Neural cell (in vitro differentiated cells): ENCODE data around the gene CAPNS1. TPM values are rescaled to one million over a fixed set of nuclear protein-coding genes. Genes with fewer than 3 reads are reported as not detected.
A peak's percentile ranks its signal among the peaks of the same experiment; 100 is the strongest.

Source experiments
- H2AFZ ChIP-seq: fragments of 200-600, 300-800 bp; sonication (generic), shearing (Covaris generic); 2 replicates; pipeline ENCODE4 v1.6.0; 2014; ENCODE audit warnings: low read depth, mild to moderate bottlenecking, antibody characterized with exemption, low read length, moderate library complexity
- H3F3A ChIP-seq: fragments of 200-600 bp; shearing (Covaris generic); 2 replicates; pipeline ENCODE4 v1.6.1; 2016; ENCODE audit warnings: mild to moderate bottlenecking, moderate library complexity, mixed read lengths, antibody characterized with exemption, low read length; ENCODE audit not compliant: insufficient read depth, poor library complexity, severe bottlenecking
- H3K27ac ChIP-seq: fragments of 200-600, 300-800 bp; sonication (generic), shearing (Covaris generic); 2 replicates; pipeline ENCODE4 v1.5.1; 2014; ENCODE audit warnings: mild to moderate bottlenecking, low read length, moderate library complexity
- H3K27me3 ChIP-seq: fragments of 300-800, 200-600 bp; sonication (generic), shearing (Covaris generic); 2 replicates; pipeline ENCODE4 v1.6.0; 2014; ENCODE audit warnings: mild to moderate bottlenecking, low read depth, low read length, moderate library complexity; ENCODE audit not compliant: insufficient read depth
- H3K36me3 ChIP-seq: fragments of 300-800, 200-600 bp; sonication (generic), shearing (Covaris generic); 2 replicates; pipeline ENCODE4 v1.5.1; 2014; ENCODE audit warnings: mild to moderate bottlenecking, antibody characterized with exemption, low read length, moderate library complexity; ENCODE audit not compliant: insufficient read depth
- H3K4me2 ChIP-seq: fragments of 300-800, 200-600 bp; sonication (generic), shearing (Covaris generic); 2 replicates; pipeline ENCODE4 v1.6.0; 2014; ENCODE audit warnings: mild to moderate bottlenecking, low read length
- H3K4me3 ChIP-seq: fragments of 300-800, 200-600 bp; sonication (generic), shearing (Covaris generic); 2 replicates; pipeline ENCODE4 v1.5.1; 2014; ENCODE audit warnings: mild to moderate bottlenecking, low read length, moderate library complexity
- H3K79me2 ChIP-seq: fragments of 200-600 bp; shearing (Covaris generic); replicated peaks from 2 replicates; pipeline ENCODE4 v1.6.0; 2014; ENCODE audit warnings: mild to moderate bottlenecking, low read length, moderate library complexity; ENCODE audit not compliant: insufficient read depth
- H3K9ac ChIP-seq: fragments of 300-800, 200-600 bp; sonication (generic), shearing (Covaris generic); 2 replicates; pipeline ENCODE4 v1.6.1; 2016; ENCODE audit warnings: mild to moderate bottlenecking, low read length, mixed read lengths
- H3K9me2 ChIP-seq: fragments of 200-600 bp; shearing (Covaris generic); 2 replicates; pipeline ENCODE4 v1.6.1; 2016; ENCODE audit warnings: mild to moderate bottlenecking, low read length, mixed read lengths; ENCODE audit not compliant: insufficient read depth
- H3K9me3 ChIP-seq: fragments of 200-600, 300-800 bp; sonication (generic), shearing (Covaris generic); 2 replicates; pipeline ENCODE4 v1.6.1; 2016; ENCODE audit warnings: mild to moderate bottlenecking, mixed run types, low read length, moderate library complexity, mixed read lengths
- H4K20me1 ChIP-seq: fragments of 200-600 bp; shearing (Covaris generic); 2 replicates; pipeline ENCODE4 v1.6.1; 2016; ENCODE audit warnings: mild to moderate bottlenecking, mixed run types; ENCODE audit not compliant: insufficient read depth
- CTCF ChIP-seq: fragments of 450-650 bp; IDR thresholded peaks from 2 replicates; pipeline ENCODE4 v1.5.1; 2014; ENCODE audit warnings: antibody characterized with exemption, mild to moderate bottlenecking, moderate library complexity; ENCODE audit not compliant: poor library complexity, severe bottlenecking
- EP300 ChIP-seq: fragments of 450-650 bp; conservative IDR thresholded peaks from 2 replicates; pipeline ENCODE4 v1.6.1; 2014; ENCODE audit warnings: antibody characterized with exemption, mild to moderate bottlenecking, moderate library complexity; ENCODE audit not compliant: poor library complexity, severe bottlenecking
- EZH2 ChIP-seq: fragments of 200-600, 300-800 bp; shearing (Covaris generic), sonication (generic); IDR thresholded peaks from 2 replicates; pipeline ENCODE4 v1.6.1; 2014; ENCODE audit warnings: antibody characterized with exemption, low read length, borderline replicate concordance, mild to moderate bottlenecking; ENCODE audit not compliant: insufficient read depth, poor library complexity, severe bottlenecking
- MXI1 ChIP-seq: fragments of 450-650 bp; conservative IDR thresholded peaks from 2 replicates; pipeline ENCODE4 v1.6.1; 2014; ENCODE audit warnings: antibody characterized with exemption, mild to moderate bottlenecking; ENCODE audit not compliant: poor library complexity, severe bottlenecking
- POLR2AphosphoS5 ChIP-seq: IDR thresholded peaks from 2 replicates; pipeline ENCODE4 v1.6.1; 2012
- RAD21 ChIP-seq: fragments of 450-650 bp; conservative IDR thresholded peaks from 2 replicates; pipeline ENCODE4 v1.6.1; 2014; ENCODE audit warnings: antibody characterized with exemption, mild to moderate bottlenecking, moderate library complexity
- REST ChIP-seq: IDR thresholded peaks from 2 replicates; pipeline ENCODE4 v1.6.1; 2012; ENCODE audit warnings: borderline replicate concordance
- SMC3 ChIP-seq: fragments of 450-650 bp; conservative IDR thresholded peaks from 2 replicates; pipeline ENCODE4 v1.6.1; 2014; ENCODE audit warnings: antibody characterized with exemption, mild to moderate bottlenecking, moderate library complexity; ENCODE audit not compliant: poor library complexity
- TAF1 ChIP-seq: IDR thresholded peaks from 2 replicates; pipeline ENCODE4 v1.6.1; 2012; ENCODE audit warnings: low read depth
- polyA plus RNA-seq: library from polyadenylated mRNA; depleted of rRNA; stranded (reverse); fragments of >200 nt; gene quantifications from 2 replicates; pipeline ENCODE4 v1.2.3, GENCODE V29; 2014

Gene CAPNS1
- polyA plus RNA-seq, 1 donor from 2014 or later = 67.3 TPM

GRCh38 chr19:36112678-36113077, 27.2 kb upstream of the CAPNS1 start:
- Histone ChIP-seq H3K9me3 (no peaks in the 10 kb centered on the region), H4K20me1 (no peaks in the 10 kb centered on the region), H3K4me2 (no peak overlapping the region), H3K4me3 (no peak overlapping the region), H3K9me2 (no peaks in the 10 kb centered on the region), H3K79me2 (peaks cover 18% of the 10 kb centered on the region), H3K27me3 (no peaks in the 10 kb centered on the region), H3K27ac (no peak overlapping the region), H2AFZ (no peak overlapping the region), H3F3A (no peaks in the 10 kb centered on the region), H3K36me3 (no peaks in the 10 kb centered on the region), H3K9ac (no peak overlapping the region)
- no peak for TF ChIP-seq POLR2AphosphoS5
- TF ChIP-seq EP300 = no peak
- TF ChIP-seq REST = no peak
- no peak for TF ChIP-seq MXI1
- no peak for TF ChIP-seq SMC3
- TF ChIP-seq EZH2 = no peak
- no peak for TF ChIP-seq RAD21
- TF ChIP-seq TAF1 = no peak
- TF ChIP-seq CTCF = no peak

GRCh38 chr19:36113425-36113824, 26.4 kb upstream of the CAPNS1 start:
- no peak overlapping the region for H3K27ac ChIP-seq
- H3K9me2 ChIP-seq = no peaks in the 10 kb centered on the region
- H3K4me3 ChIP-seq = peak overlapping the region; percentile 97
- no peak overlapping the region for H2AFZ ChIP-seq
- H3K9ac ChIP-seq = peak overlapping the region; percentile 80
- no peaks in the 10 kb centered on the region for H3F3A ChIP-seq
- no peaks in the 10 kb centered on the region for H3K36me3 ChIP-seq
- no peaks in the 10 kb centered on the region for H3K9me3 ChIP-seq
- TF ChIP-seq REST = no peak
- no peak for TF ChIP-seq EP300
- TF ChIP-seq TAF1 = no peak
- TF ChIP-seq POLR2AphosphoS5 = no peak
- no peak for TF ChIP-seq MXI1
- no peak for TF ChIP-seq CTCF
- TF ChIP-seq SMC3 = no peak
- no peak for TF ChIP-seq EZH2
- no peak for TF ChIP-seq RAD21
- peaks cover 18% of the 10 kb centered on the region for H3K79me2 ChIP-seq
- H3K4me2 ChIP-seq = no peak overlapping the region
- H3K27me3 ChIP-seq = no peaks in the 10 kb centered on the region
- H4K20me1 ChIP-seq = no peaks in the 10 kb centered on the region
